Measurements from ENCODE around the gene EMILIN1. TPM values are rescaled to one million over a fixed set of nuclear protein-coding genes. Genes with fewer than 3 reads are reported as not detected.

The EMILIN1 gene
- total and polyA plus RNA-seq, 2 of the 8 experiments (the other 6 are each of a cell fraction or from before 2014, with no cell fraction given), result 1.9 to 3.0 TPM

- Histone ChIP-seq H3K79me2 (ENCODE audit: control insufficient read depth in 1 of 2, insufficient read depth in 2 of 2, low read length in 2 of 2) (no peaks in the 10 kb centered on the region), H3K18ac (ENCODE audit: extremely low read depth, low read length) (0 out of 2 replicates have a peak overlapping the region, but pooled peaks have one; percentile 80), H3K79me1 (ENCODE audit: low read depth, low read length) (no peaks in the 10 kb centered on the region; the same call in 1 of the 2 replicates), H3K14ac (ENCODE audit: insufficient read length) (no peak overlapping the region), H3K4ac (replicated peaks; ENCODE audit: insufficient read length, low read depth, low read length) (no peak overlapping the region), H4K5ac (ENCODE audit: insufficient read length, low read depth, low read length) (peak overlapping the region; percentile 63), H4K8ac (ENCODE audit: extremely low read depth, insufficient read depth, low read length) (0 out of 2 replicates have a peak overlapping the region, but pooled peaks have one; percentile 6), H2AK5ac (ENCODE audit: low read depth, low read length) (no peak overlapping the region), H3K9me3 (ENCODE audit: insufficient read depth in 2 of 2, low read depth in 1 of 2, low read length in 1 of 2) (no peaks in the 10 kb centered on the region), H2BK5ac (ENCODE audit: low read depth, low read length) (no peak overlapping the region), H3K4me1 (replicated peaks in 1 of 4; ENCODE audit: control insufficient read depth in 3 of 4, insufficient read depth in 4 of 4, low read length in 3 of 4) (peaks cover 0 to 2% (median under 1%) of the 10 kb centered on the region in 4 experiments; a peak in 2 of 7 replicates), H3K27ac (ENCODE audit: low read depth, low read length) (no peak overlapping the region), H3K4me2 (ENCODE audit: insufficient read depth in 1 of 2, low read depth in 2 of 2, low read length in 2 of 2) (peak overlapping the region; percentile 61 to 70), H4K91ac (replicated peaks; ENCODE audit: insufficient read length, low read length) (no peak overlapping the region), H4K20me1 (replicated peaks in 1 of 2; ENCODE audit: control insufficient read depth in 1 of 2, insufficient read depth in 2 of 2, low read length in 2 of 2) (peaks cover 0 to 6% of the 10 kb centered on the region in 2 experiments), H3K23ac (ENCODE audit: insufficient read length) (no peak overlapping the region), H2BK120ac (replicated peaks; ENCODE audit: low read depth, low read length) (no peak overlapping the region), H3K9ac (replicated peaks in 1 of 4; ENCODE audit: extremely low read depth in 1 of 4, low read depth in 3 of 4, low read length in 3 of 4) (no peak overlapping the region), H3K36me3 (ENCODE audit: control insufficient read depth in 2 of 4, insufficient read depth in 4 of 4, low read length in 3 of 4) (no peaks in the 10 kb centered on the region), H3K27me3 (replicated peaks in 1 of 4; ENCODE audit: control insufficient read depth in 3 of 4, extremely low read depth in 1 of 4, insufficient read depth in 3 of 4, low read length in 3 of 4) (no peaks in the 10 kb centered on the region), H3K4me3 (ENCODE audit: extremely low read depth in 1 of 4, insufficient read depth in 2 of 4, low read depth in 3 of 4, low read length in 4 of 4) (peak overlapping the region; percentile 14 to 53 (median 40); a peak in 5 of 8 replicates), H2BK20ac (ENCODE audit: low read length) (peak overlapping the region; percentile 55; the same call in 1 of the 2 replicates), H3K56ac (replicated peaks; ENCODE audit: insufficient read length, low read depth, low read length) (no peak overlapping the region), H2BK12ac (ENCODE audit: low read depth, low read length) (0 out of 2 replicates have a peak overlapping the region, but pooled peaks have one; percentile 14), H3K23me2 (ENCODE audit: low read depth, low read length) (no peaks in the 10 kb centered on the region), H2AFZ (ENCODE audit: low read length) (peak overlapping the region; percentile 80), H2BK15ac (ENCODE audit: low read length) (peak overlapping the region; percentile 75; the same call in 1 of the 2 replicates)
- ChIA-PET POLR2A (ENCODE audit: partially characterized antibody) (interaction anchor here (1.1 to 1.8 kb wide), 7 partner anchors 9 to 138 kb away, joined by 3 to 5 read pairs (median 4); partner anchors contain the start of genes ABHD1, ATRAID, CAD and SLC5A6), CTCF (ENCODE audit: partially characterized antibody) (interaction anchor here (0.7 to 12.7 kb wide), 19 partner anchors 9 to 207 kb away, joined by 3 to 120 read pairs (median 5); partner anchors contain the start of genes KHK, PREB, TMEM214 and TRIM54)
- WGBS, 2 experiments (ENCODE audit: extremely low coverage in 1 of 2, insufficient coverage in 1 of 2, insufficient read length in 1 of 2, insufficient replicate concordance in 2 of 2, low coverage in 1 of 2, low lambda C conversion rate in 2 of 2, missing lambda C conversion rate in 1 of 2), result 34% methylated on average over 18 of the region's 18 CpGs; no CpG with 5 or more reads in 1 of the 2 experiments
- peak in 1 of 2 experiments; percentile 81 for DNase-seq (ENCODE audit: low read depth in 1 of 2, low spot score in 2 of 2)
- peak; percentile 32 for FAIRE-seq
- TF ChIP-seq SAP30 (IDR thresholded peaks at IDR 0.05; ENCODE audit: insufficient read depth, insufficient replicate concordance, low read length) (no peak), GTF2F1 (IDR thresholded peaks at IDR 0.05; ENCODE audit: borderline replicate concordance, low read depth, low read length) (no peak), SP1 (IDR thresholded peaks at IDR 0.05; ENCODE audit: low read depth, low read length) (no peak), HDAC2 (IDR thresholded peaks at IDR 0.05; ENCODE audit: borderline replicate concordance in 1 of 2, low read depth in 2 of 2, low read length in 2 of 2) (no peak), KDM5A (IDR thresholded peaks at IDR 0.05; ENCODE audit: low read length) (no peak), MAFK (IDR thresholded peaks at IDR 0.05; ENCODE audit: low read depth, low read length) (no peak), CEBPB (IDR thresholded peaks at IDR 0.05; ENCODE audit: low read depth, low read length) (no peak), TCF12 (IDR thresholded peaks at IDR 0.05; ENCODE audit: low read depth, low read length) (no peak), SP2 (IDR thresholded peaks at IDR 0.05; ENCODE audit: low read length) (no peak), RNF2 (IDR thresholded peaks at IDR 0.05; ENCODE audit: borderline replicate concordance, low read depth, low read length, missing control alignments, poor library complexity, severe bottlenecking) (no peak)
These were observed 17.6 kb downstream of the EMILIN1 start for GRCh38 chr2:27095745-27096651.

Measured in H1 (cell line).